WTC11 (cell line): ENCODE measurements around the gene ABHD13. TPM values are rescaled to one million over a fixed set of nuclear protein-coding genes. Genes with fewer than 3 reads are reported as not detected.

ENCODE experiments used
- ATAC-seq: fragments of 200-7000 bp; cut with Tn5 transposase; 2 replicates; pipeline ENCODE4 v1.10.0; 2021; ENCODE audit warnings: mild to moderate bottlenecking, moderate library complexity
- CTCF ChIA-PET: fragments of 300-600 bp; sonication (Branson Sonifier 250); formaldehyde crosslinking; loops from one replicate; lab custom pipeline; 2021; ENCODE audit warnings: antibody characterized with exemption; lab: Charles Lee
- POLR2A ChIA-PET: fragments of 350-600 bp; sonication (Branson Sonifier 250); formaldehyde crosslinking; loops from one replicate; lab custom pipeline; 2021; ENCODE audit warnings: antibody characterized with exemption; lab: Charles Lee
- DNase-seq: peaks from one replicate; pipeline ENCODE4 v3.0.0; 2021; ENCODE audit warnings: low spot score
- H3K27ac Mint-ChIP-seq: 2 replicates; pipeline ENCODE4 v1.8.0; 2021; ENCODE audit warnings: mixed read lengths
- H3K27me3 Mint-ChIP-seq: 2 replicates; pipeline ENCODE4 v1.8.0; 2021; ENCODE audit warnings: low read depth, mild to moderate bottlenecking, moderate library complexity, mixed read lengths
- H3K36me3 Mint-ChIP-seq: 2 replicates; pipeline ENCODE4 v1.8.0; 2021; ENCODE audit warnings: mixed read lengths
- H3K4me1 Mint-ChIP-seq: 2 replicates; pipeline ENCODE4 v1.8.0; 2022; ENCODE audit warnings: mixed read lengths
- H3K4me3 Mint-ChIP-seq: 2 replicates; pipeline ENCODE4 v1.8.0; 2021; ENCODE audit warnings: mild to moderate bottlenecking, moderate library complexity, mixed read lengths
- H3K9me3 Mint-ChIP-seq: 2 replicates; pipeline ENCODE4 v1.8.0; 2021; ENCODE audit warnings: mixed read lengths
- ATF3 ChIP-seq: sonication (generic); formaldehyde crosslinking; conservative IDR thresholded peaks from 2 replicates; pipeline ENCODE4 v1.8.1; 2022; ENCODE audit warnings: mild to moderate bottlenecking, missing genetic modification reagents
- CTCF ChIP-seq: fragments of 200-600 bp; IDR thresholded peaks from 2 replicates; pipeline ENCODE4 v1.8.0; 2022; ENCODE audit warnings: antibody characterized with exemption
- E2F1 ChIP-seq: sonication (generic); formaldehyde crosslinking; IDR thresholded peaks from 2 replicates; pipeline ENCODE4 v1.8.0; 2022; ENCODE audit warnings: mild to moderate bottlenecking, missing genetic modification reagents
- ERG ChIP-seq: fragments of 250-450 bp; sonication (Bioruptor Pico); IDR thresholded peaks from 2 replicates; pipeline ENCODE4 v1.8.0; 2021; ENCODE audit warnings: mild to moderate bottlenecking
- GRHL2 ChIP-seq: fragments of 250-450 bp; sonication (Bioruptor Pico); IDR thresholded peaks from 2 replicates; pipeline ENCODE4 v1.8.0; 2022; ENCODE audit warnings: mild to moderate bottlenecking, moderate library complexity; ENCODE audit not compliant: insufficient replicate concordance, severe bottlenecking
- IRF1 ChIP-seq: sonication (generic); formaldehyde crosslinking; IDR thresholded peaks from 2 replicates; pipeline ENCODE4 v1.8.0; 2023; ENCODE audit warnings: missing genetic modification reagents
- JAZF1 ChIP-seq: fragments of 250-450 bp; sonication (Bioruptor Pico); IDR thresholded peaks from 2 replicates; pipeline ENCODE4 v1.9.0; 2021; ENCODE audit warnings: moderate library complexity, mild to moderate bottlenecking, inconsistent platforms
- JUN ChIP-seq: sonication (generic); formaldehyde crosslinking; IDR thresholded peaks from 2 replicates; pipeline ENCODE4 v1.8.0; 2023; ENCODE audit warnings: mild to moderate bottlenecking, missing genetic modification reagents
- NFATC4 ChIP-seq: fragments of 250-450 bp; sonication (Bioruptor Pico); IDR thresholded peaks from 2 replicates; pipeline ENCODE4 v1.9.0; 2021; ENCODE audit warnings: mild to moderate bottlenecking
- NFE2L1 ChIP-seq: sonication (generic); formaldehyde crosslinking; IDR thresholded peaks from 2 replicates; pipeline ENCODE4 v1.8.1; 2023; ENCODE audit warnings: missing genetic modification reagents
- NFYB ChIP-seq: sonication (generic); formaldehyde crosslinking; conservative IDR thresholded peaks from 2 replicates; pipeline ENCODE4 v1.8.0; 2022; ENCODE audit warnings: low read depth, missing genetic modification reagents
- NR3C1 ChIP-seq: sonication (generic); formaldehyde crosslinking; conservative IDR thresholded peaks from 2 replicates; pipeline ENCODE4 v1.8.1; 2023; ENCODE audit warnings: low read depth, mild to moderate bottlenecking, missing genetic modification reagents
- RORB ChIP-seq: fragments of 250-450 bp; sonication (Bioruptor Pico); IDR thresholded peaks from 2 replicates; pipeline ENCODE4 v1.9.0; 2021; ENCODE audit warnings: mild to moderate bottlenecking
- SMAD4 ChIP-seq: sonication (generic); formaldehyde crosslinking; IDR thresholded peaks from 2 replicates; pipeline ENCODE4 v1.8.0; 2022; ENCODE audit warnings: mild to moderate bottlenecking, missing genetic modification reagents
- SOX15 ChIP-seq: fragments of 250-450 bp; sonication (Bioruptor Pico); IDR thresholded peaks from 2 replicates; pipeline ENCODE4 v1.9.0; 2021; ENCODE audit warnings: mild to moderate bottlenecking
- TEAD4 ChIP-seq: sonication (generic); formaldehyde crosslinking; IDR thresholded peaks from 2 replicates; pipeline ENCODE4 v1.8.0; 2022; ENCODE audit warnings: mild to moderate bottlenecking, missing genetic modification reagents
- USF2 ChIP-seq: sonication (generic); formaldehyde crosslinking; IDR thresholded peaks from 2 replicates; pipeline ENCODE4 v1.8.1; 2023; ENCODE audit warnings: mild to moderate bottlenecking, missing genetic modification reagents, moderate library complexity
- ZBTB43 ChIP-seq: sonication (generic); formaldehyde crosslinking; IDR thresholded peaks from 2 replicates; pipeline ENCODE4 v1.8.1; 2023; ENCODE audit warnings: mild to moderate bottlenecking, missing genetic modification reagents
- ZNF232 ChIP-seq: sonication (generic); formaldehyde crosslinking; IDR thresholded peaks from 2 replicates; pipeline ENCODE4 v1.8.0; 2022; ENCODE audit warnings: mild to moderate bottlenecking, missing genetic modification reagents
- ZNF423 ChIP-seq: fragments of 250-450 bp; sonication (Bioruptor Pico); IDR thresholded peaks from 2 replicates; pipeline ENCODE4 v2.1.2; 2022; ENCODE audit warnings: mild to moderate bottlenecking, moderate library complexity
- ZNF532 ChIP-seq: fragments of 250-450 bp; sonication (Bioruptor Pico); IDR thresholded peaks from 2 replicates; pipeline ENCODE4 v1.9.0; 2021; ENCODE audit warnings: mild to moderate bottlenecking, borderline replicate concordance
- total RNA-seq: library from RNA; stranded (reverse); gene quantifications from 3 replicates; pipeline ENCODE4 v1.2.3, GENCODE V29; 2021

ABHD13 gene
- total RNA-seq, 1 experiment from 2014 or later: 5.4 TPM

GRCh38 chr13:108188260-108188659 lies 29.9 kb upstream of the ABHD13 start (continued):
- TF ChIP-seq NFYB: no peak
- TF ChIP-seq NR3C1: no peak
- no peak for TF ChIP-seq USF2

- no peak overlapping the region for H3K4me3 Mint-ChIP-seq
- H3K27me3 Mint-ChIP-seq: no peaks in the 10 kb centered on the region
- H3K9me3 Mint-ChIP-seq: peaks cover 15% of the 10 kb centered on the region
- ChIA-PET POLR2A (no interaction called here), CTCF (no interaction called here)
- no peaks in the 10 kb centered on the region for H3K36me3 Mint-ChIP-seq
- no peak overlapping the region for H3K27ac Mint-ChIP-seq
- no peak for TF ChIP-seq SOX15
- TF ChIP-seq NFATC4 (CRISPR knock-in tag): no peak
- no peak for TF ChIP-seq JUN (CRISPR knock-in tag)
- no peak for TF ChIP-seq ZNF232
- no peak for TF ChIP-seq ERG (CRISPR knock-in tag)
- no peak for TF ChIP-seq ZNF532 (CRISPR knock-in tag)
- no peak for TF ChIP-seq E2F1
- no peak for TF ChIP-seq ATF3 (CRISPR knock-in tag)
- no peak for TF ChIP-seq NFE2L1 (CRISPR knock-in tag)
- TF ChIP-seq ZBTB43 (CRISPR knock-in tag): no peak
- TF ChIP-seq TEAD4 (CRISPR knock-in tag): no peak
- TF ChIP-seq JAZF1 (CRISPR knock-in tag): no peak
- no peak for TF ChIP-seq CTCF
- TF ChIP-seq ZNF423 (CRISPR knock-in tag): no peak
- TF ChIP-seq GRHL2 (CRISPR knock-in tag): no peak
- TF ChIP-seq SMAD4 (CRISPR knock-in tag): no peak
- no peak for TF ChIP-seq RORB
- no peak for TF ChIP-seq IRF1 (CRISPR knock-in tag)
- H3K4me1 Mint-ChIP-seq: no peaks in the 10 kb centered on the region
- DNase-seq (no peak), ATAC-seq (no peak)
Measured at GRCh38 chr13:108190897-108191296, 27.3 kb upstream of the ABHD13 start.
